HT-29 (cell line): Measurements from ENCODE around the gene TMEM135. TPM values are rescaled to one million over a fixed set of nuclear protein-coding genes. Genes with fewer than 3 reads are reported as not detected.
"Not testable (repeated sequence)": the region's sequence is repeated elsewhere in the genome, so short reads cannot be mapped to it uniquely, and the experiment has no call there.

Experiments
- DNase-seq: peaks from one replicate; pipeline ENCODE4 v3.0.0-alpha.2; 2015; ENCODE audit warnings: low spot score
- total RNA-seq: library from RNA; depleted of rRNA; stranded (reverse); fragments of >200 nt; shearing (Covaris generic); gene quantifications from 2 replicates; pipeline ENCODE4 v1.2.3, GENCODE V29; 2014; rRNA removed

TMEM135 gene
- total RNA-seq: 9.0 and 9.9 TPM in 2 replicates

DNA sequence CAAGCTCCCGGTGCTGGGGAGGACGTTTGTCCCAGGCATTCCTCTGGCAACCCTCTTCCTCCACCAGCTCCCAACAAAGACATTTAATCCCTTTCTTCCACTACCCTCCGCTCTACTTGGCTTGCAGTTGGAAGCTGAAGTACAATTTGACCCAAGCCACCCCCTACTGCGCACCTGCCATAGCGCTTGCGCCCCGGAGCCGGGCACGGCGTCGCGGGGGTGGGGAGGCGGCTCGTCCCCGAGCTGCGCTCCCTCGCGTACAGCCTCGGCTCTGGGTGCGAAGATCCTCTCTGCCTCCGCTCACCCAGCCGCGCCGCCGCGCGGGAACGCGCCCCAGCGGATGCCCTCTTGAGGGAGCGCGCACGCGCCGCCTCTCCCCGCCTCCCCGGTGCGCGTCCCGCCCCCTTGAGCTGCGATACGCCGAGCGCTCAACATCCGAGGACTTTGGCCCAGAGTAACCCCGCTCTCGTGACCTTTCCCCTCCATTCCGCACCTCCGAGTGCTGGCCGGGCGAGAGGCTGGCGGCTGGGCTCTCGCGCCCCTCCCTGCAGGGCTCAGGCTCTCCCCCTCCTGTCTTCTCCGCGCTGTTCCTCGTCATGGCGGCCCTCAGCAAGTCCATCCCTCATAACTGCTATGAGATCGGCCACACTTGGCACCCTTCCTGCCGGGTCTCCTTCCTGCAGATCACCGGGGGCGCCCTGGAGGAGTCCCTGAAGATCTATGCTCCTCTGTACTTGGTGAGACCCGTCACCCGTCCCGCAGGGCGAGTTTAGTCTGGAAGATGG, at the start of gene TMEM135:
Gene TMEM135 (plus strand): TSS at position 485 of the 785 bp plus-strand sequence. CDS start 112 bp downstream, at position 597.
- DNase-seq: peak; percentile 97

DNA sequence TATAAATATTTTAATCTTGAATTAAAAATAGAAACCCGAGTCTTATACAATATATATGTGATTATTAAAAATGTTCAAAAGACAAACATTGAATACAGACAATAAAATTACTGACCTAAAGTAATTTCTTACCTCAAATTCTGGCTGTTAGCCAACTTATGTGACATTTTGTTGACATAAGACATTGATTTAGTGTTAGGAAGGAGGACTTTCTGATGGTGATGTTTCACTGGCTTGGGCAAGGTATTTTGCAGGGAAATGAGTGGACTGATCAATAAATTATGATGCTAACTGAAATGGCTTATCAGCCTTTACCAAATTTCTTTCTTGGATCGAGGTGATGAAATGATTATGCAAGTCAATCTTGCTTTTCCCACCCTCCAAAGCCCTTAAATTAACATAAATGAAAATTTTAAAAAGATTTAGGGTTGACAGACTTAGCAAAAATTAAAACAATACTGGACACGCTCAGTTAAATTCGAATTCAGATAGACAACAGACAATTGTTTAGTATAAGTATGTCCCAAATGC, 49.3 kb upstream of the TMEM135 start:
- peak; percentile 41 for DNase-seq

DNA sequence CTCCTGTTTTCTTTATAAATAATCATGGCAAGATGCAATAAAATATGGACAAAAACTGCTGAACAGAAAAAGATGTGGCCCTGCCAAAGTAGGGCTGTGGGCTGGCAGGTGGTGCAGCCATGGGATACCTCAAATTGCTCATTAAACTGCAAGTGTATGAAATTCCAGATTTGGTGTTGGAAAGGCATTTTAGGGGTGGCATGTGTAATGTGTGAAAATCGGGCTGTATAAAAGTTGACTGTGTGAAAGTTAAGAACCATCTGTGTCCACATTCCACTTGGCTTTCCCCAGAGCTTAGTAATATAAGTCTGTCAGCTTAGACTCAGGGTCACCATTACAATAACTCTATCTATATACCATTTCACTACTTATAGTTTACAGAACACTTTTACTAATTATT, 47.7 kb upstream of the TMEM135 start:
- DNase-seq: no peak

DNA sequence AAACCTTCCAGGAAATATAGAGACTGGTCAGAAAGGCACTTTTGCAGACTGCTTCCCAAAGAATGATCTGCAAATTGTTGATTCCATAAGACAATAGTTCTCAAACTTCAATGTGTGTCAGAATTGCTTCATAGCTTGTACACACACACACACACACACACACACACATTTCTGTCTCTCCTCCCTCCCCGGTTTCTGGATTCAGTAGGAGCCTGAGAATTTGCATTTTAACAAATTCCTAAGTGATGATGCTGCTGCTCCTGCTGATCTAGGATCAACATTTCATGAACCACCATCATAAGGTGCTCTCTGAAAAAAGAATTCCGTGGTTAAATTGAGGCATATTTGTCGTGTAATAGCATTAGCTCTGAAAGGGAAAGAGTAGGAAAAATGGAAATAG, 47.2 kb upstream of the TMEM135 start:
- DNase-seq: no peak

DNA sequence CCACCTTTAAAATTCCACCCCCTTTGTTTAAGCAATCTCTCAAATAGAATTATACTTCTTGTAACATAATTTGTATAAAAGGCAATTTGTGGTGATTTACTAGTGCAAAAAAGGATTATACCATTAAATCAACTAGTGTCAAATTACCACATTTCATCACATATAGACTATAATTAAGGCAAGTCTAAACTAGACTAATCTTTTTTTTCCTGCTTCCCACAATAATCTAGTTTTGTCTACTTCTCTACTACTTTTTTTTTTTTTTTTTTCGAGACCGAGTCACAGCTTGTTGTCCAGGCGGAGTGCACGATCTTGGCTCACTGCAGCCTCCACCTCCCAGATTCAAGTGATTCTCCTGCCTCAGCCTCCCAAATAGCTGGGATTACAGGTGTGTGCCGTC, 46.4 kb upstream of the TMEM135 start:
- DNase-seq: no peak

DNA sequence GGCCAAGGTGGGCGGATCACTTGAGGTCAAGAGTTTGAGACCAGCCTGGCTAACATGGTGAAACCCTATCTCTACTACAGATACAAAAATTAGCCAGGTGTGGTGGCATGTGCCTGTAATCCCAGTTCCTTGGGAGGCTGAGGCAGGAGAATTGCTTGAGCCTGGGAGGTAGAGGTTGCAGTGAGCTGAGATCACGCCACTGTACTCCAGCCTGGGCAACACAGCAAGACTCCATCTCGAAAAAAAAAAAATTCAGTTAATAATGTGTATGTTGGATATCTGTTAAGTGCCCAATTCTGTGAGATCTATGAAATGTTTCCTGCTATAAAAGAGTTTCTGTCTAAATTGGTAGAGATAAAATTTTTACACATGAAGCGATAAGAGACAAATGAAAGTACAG, 45.4 kb upstream of the TMEM135 start:
- DNase-seq: not testable (repeated sequence)

DNA sequence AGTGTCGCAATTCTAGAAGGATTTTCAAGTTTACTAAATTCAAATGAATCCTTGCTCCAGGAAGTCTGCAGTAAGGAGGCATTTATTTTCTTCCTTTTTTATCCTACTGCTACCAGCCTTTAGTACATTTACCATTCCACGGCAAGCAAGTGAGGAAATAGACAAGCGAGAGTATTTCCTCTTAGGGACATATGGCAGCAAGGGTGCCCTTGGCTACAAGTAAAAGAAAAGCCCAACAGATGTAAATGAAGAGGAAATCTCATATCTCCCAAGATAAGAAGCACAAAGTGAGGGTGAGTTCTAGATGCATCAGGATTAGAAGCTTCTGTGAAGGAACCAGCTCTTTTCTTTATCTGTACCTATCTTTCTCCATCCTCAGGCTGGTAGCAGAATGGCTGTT, 44.7 kb upstream of the TMEM135 start:
- no peak for DNase-seq

DNA sequence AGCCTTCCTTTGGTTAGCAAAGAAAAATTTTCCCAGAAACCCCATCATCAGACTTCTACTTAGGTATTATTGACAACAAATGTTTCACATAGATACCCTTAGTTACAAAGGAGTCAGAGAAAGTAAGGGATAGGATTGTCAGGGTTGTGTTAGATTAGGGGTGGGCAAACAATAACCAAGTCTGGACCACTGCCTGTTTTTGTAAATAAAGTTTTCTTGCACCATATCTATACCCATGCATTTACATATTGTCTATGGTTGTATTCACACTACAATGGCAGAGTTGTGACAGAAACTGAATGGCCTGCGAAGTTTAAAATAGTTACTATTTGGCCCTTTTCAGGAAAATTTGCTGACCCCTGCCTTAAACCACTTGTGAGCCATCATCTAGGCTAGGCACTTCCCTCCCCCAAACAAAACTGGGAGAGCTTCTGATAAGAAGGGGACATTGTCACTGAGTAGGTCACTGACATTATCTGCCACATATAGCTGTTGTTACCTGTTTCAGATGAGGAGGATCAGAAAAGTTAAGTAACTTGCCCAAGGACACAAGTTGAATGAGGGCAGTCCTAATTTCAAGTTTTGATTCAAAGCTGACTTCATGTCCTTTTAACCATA, 40.7 kb upstream of the TMEM135 start:
- no peak for DNase-seq

DNA sequence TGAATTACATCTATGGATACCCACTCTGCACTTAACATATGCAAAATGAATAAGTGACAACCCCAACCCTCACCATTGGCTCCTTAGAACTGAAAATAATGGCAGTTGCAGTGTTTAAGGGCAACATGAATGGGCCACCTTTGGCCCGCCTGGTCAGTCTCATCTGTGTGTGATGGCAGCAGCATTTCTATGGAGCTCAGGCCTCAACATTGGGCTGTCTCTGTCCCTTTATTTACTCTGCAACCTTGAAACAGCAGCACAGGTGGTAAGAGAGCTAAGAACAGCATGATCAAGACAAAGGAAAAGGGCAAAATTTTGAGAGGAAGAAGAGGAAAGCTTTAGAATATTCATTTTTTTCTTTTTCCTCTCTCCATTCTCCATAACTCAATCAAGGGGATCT, 38.3 kb upstream of the TMEM135 start:
- no peak for DNase-seq

DNA sequence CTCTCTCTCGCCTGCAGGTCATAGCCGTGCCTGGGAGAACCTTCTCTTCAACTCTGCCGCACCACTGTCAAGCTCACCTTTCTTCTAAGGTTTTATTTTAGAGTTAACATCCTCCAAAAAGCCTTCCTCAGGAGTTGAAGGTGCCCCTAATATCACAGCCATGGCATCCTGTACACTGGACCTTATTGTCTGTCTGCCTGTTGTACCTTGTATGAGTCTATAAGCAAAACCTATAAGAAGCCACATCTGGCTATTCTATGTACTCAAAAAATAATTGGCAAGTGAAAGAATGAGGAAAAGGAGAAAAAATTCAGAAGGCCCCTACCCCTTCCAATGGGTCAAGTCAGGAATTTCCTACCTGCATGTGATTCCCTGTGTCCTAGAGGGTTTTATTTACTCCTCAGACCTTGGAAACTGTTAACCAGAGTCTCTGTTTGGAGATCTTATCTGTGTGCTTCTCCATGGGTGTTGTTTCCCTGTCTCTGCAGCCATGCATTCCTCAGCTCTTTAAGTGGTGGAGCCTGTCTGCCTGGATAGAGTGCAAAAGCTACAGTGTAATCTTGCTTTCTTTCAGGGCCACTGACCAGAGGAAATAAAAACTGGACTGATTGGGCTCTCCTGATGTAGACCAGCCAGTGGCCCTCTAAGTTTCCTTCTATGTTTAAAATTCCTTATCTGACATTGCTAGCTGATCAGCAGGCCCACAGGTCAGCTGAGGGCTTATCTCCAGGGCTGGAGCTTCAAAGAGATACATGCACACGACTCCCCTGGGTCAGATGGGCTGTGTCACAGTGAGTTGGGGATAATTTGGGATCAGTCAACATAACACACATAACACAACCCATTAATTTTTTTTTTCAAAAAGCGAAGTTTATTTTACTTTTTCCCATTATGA, 37.6 kb upstream of the TMEM135 start:
- peak; percentile 90 for DNase-seq

DNA sequence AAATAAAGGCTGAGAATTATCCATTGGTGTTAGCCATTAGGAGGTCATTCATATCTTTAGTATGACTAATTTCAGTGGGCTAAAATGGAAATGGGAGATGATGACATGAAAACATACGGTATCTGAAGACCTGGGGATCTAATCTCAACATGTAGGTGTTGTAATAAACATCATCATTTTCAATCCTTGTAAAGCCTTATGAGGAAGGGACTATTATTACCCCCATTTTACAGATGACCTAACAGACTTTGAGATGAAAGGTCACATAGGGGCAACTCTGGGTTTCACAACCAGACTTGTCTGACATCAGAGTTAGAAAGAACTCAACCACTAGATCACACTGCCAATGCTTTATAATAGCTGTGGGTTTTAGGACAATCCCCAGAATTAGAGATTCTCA, 34.8 kb upstream of the TMEM135 start:
- DNase-seq: no peak

DNA sequence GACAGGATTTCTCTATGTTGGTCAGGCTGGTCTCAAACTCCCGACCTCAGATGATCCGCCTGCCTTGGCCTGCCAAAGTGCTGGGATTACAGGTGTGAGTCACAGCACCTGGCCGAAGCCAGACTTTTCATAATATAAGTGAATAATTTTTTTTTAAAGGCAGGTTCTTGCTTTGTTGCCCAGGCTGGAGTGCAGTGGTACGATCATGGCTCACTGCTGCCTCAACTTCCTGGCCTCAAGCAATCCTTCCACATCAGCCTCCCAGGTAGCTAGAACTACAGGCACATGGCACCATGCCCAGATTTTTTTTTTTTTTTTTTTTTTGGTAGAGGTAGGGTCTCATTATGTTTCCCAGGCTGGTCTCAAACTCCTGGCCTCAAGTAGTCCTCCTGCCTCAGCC, 33.5 kb upstream of the TMEM135 start:
- not testable (repeated sequence) for DNase-seq

DNA sequence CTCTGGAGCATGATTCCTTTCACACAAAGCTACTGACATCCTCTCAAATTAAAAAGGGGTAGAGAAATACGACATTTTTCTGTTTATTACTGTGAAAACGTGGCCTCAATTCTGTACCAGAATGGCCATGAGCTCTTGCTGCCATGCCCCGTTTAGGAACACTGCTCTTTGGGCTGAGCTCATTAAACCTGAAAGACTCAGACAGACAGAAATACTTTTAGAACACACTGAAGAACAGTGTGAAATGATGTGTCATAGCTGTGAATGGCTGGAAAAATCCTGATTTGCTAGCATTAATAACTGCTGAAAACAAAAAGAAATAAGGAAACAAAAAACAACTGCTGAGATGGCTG, 32.2 kb upstream of the TMEM135 start:
- DNase-seq: no peak

DNA sequence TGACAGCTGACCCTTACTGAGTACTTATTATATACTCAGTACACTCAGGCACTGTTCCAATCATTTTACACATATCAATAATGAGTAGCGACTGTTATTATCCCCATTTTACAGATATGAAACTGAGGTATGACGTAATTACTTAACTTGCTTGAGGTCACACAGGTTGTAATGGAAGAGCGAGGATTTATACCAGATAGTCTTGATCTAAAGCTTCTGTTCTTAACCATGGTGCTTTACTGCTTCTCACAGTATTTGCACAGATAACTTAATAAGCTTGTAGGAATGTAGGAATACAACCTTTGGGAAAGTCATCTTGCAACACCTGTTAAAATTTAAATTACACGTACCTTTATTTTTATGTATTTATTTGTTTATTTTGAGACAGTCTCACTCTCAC, 31.7 kb upstream of the TMEM135 start:
- peak; percentile 27 for DNase-seq

DNA sequence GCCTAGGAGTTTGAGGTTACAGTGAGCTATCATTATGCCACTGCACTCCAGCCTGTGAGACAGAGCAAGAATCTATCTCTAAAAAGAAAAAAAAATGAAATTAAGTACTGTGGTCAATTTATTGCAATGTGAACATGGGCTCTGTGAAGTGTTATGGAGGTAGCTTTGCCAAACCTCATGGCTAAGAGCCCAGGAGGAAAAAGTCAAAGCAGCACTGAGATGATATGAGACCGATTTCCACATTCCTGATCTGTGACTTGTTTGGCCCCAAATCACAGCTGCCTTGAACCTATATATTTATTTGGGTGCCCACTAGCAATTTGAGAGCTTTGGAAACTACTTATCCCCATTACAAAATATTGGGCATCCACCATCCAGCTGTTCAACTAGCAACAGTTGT, 29.8 kb upstream of the TMEM135 start:
- no peak for DNase-seq

DNA sequence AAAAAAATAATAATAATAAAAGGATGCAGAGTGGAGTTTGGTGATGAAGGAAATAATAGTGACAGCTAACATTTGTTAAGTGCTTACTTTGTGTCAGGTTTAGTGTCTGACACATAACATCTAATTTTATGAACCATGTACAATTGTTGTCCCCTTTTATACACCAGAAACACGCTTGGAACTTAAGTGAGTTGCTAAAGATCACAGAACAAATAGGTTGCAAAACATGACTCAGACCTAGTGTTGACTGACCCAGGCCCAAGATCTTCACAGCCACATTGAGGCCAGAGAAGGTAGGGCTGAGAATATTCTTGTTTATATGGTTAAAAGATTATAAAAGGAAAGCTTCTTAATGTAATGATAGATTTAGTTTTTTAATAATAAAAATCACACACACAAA, 25.6 kb upstream of the TMEM135 start:
- DNase-seq: no peak

DNA sequence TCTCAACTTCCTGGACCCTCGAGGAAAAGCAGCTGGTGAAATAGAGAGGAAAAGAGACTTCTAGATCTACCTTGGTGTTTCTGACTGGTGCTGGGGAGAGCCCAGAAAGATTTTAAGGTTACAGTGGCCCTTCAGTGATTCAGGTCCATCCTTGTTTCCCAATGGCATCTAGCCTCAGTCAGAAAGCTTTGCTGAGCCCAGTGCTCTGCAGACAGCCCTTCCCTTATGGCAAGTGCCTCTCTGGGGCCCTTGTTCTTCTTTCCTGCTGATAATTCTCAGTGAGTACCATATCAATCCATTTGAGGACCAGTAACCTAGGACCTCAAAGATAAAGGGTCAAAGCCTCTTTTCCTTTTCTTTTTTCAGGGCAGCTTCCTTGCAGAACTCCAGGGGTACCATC, 25.1 kb upstream of the TMEM135 start:
- no peak for DNase-seq

DNA sequence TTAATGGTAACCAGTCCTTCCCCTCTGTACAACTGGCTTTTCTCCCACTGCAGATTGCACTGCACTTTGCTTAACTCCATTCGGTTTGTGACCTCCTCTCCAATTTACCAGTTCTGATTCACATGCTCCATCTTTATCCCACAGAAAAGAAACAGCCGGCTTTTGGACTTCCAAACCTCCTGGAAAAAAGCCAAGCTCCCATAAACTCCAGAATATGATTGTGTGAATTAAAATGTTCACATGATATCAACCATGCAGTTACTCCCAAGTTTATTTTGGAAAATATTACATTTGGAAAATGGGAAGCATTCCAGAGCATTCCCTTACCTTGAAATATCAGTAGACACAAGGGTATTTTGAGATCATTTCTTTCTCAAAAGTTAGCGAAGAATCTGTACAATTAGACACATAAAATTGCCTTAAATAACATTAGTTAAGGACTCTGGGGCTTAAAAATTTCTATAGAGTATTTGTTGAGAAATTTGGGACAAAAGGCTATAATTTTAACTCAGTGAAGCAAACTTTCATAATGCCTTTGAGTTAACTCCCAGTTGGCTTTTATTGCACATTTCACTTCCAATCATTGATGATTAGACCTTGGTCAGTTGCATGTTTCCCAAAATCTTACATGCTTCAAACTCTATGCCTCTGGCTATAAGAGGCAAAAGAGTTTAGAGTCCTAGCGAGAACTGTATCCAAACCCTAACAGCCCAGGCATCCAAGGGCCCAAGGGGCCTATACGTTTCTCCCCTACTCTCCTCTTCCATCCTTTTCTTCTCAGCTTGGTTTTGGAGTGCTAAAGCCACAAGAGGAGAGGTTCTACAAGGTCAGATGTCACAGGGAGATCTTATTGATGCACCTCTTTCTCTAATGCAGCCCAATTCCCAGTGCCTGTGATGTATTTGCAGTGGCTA, 23.6 kb upstream of the TMEM135 start:
- DNase-seq: no peak

DNA sequence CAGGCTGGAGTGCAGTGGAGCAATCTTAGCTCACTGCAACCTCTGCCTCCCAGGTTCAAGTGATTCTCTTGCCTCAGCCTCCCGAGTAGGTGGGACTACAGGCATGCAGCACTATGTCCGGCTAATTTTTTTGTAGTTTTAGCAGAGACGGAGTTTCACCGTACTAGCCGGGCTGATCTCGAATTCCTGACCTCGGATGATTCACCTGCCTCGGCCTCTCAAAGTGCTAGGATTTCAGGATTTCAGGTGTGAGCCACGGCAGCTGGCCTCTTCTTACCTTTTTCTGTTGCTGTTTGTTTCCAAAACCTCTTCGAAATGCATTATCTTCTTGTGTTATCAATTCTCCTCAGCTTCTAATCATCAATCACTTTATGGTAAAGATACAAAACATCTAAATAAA, 22.1 kb upstream of the TMEM135 start:
- no peak for DNase-seq

DNA sequence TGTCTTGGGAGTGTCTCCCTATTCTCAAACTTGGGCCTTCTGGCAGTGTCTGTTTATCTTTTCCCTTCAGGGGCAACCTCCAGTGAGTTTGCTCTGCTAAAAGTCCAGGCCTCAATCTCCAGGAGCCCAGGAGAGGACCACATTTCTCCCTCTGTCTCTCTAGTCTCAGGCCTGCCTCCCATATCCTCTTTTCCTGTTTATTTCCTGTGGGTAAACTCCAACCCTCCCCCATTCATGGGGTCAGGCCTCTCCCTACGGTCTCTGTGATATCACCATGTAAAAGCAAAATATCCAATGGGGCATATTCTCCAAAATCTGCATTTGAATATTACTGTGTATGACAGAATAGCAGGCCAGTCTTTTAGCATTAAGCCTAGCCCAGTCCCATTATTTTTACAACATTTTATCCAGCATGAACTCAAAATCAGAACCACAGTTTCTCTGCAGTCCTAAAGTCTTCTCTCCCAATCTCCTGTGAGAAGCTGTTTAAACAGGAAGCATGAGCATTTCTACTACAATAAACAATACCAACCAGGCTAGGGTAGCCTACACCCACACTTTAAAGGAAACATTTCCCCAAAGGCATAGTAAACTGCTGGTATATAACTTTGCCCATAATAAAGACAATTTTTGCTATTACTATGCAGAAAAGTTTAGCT, 18.0 kb upstream of the TMEM135 start:
- no peak for DNase-seq

DNA sequence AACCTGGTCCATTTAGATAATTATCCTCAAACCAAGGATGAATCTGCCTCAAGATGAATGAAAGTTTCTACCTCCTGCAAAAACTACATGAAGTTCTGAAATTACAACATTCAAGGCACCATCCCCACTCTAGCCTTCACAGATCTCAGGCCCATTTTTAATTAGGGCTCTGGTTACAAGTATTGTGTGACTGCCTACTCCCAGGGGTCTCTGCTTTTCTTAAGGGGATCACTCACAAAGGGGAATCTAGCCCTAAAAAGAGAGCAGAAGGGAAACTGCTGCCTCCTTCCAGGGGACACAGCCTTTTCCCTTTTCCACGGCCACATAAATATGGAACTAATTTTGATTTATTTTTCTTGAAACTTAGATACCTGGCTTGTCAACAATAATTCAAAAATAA, 17.4 kb upstream of the TMEM135 start:
- no peak for DNase-seq
